Amygdala (tissue), 56 donors: ENCODE results near the gene SRGAP1.
"Not testable (repeated sequence)": the region's sequence is repeated elsewhere in the genome, so short reads cannot be mapped to it uniquely, and the experiment has no call there.

Experiments used
- DNase-seq, 56 donors: peaks; one replicate each; lab custom pipeline; 2025; lab: John Stamatoyannopoulos, UW

The SRGAP1 gene

DNA sequence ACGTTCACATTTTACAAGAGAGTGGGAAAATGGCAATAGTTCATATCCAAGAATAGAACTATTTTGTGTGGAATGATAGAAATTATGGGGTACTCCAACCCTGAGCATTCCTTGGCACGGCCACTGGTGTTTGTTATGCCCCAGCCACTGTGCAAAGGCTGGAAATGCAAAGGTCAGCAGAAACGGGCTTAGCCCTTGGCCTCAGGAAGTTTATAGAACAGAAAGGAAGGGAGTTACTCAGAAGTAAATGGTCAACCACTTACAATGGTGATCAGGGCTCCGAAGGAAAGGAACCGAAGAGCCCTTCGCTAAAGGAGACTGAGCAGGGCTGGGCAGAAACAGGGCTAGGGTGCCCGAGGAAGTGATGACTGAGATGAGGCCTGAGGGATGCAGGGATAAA is 332.5 kb downstream of the SRGAP1 start:
- DNase-seq: no peak

DNA sequence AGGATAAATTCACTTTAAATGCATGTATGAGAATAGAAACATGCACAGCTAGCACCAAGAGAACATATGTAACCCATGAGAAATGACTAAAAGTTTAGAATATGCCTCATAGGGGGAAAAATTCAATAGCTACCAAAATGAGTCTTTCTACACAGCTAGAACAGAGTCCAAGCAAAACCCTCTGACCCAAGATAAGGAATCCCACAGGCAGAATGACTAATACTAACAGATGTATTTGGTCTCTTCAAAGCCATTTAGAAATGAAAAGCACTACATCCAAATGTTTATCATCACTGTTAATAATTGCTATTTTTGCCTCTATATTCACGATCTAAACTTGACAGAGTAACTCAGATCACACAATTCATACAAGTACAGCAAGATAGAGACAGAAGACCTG is 333.6 kb downstream of the SRGAP1 start:
- DNase-seq: no peak

DNA sequence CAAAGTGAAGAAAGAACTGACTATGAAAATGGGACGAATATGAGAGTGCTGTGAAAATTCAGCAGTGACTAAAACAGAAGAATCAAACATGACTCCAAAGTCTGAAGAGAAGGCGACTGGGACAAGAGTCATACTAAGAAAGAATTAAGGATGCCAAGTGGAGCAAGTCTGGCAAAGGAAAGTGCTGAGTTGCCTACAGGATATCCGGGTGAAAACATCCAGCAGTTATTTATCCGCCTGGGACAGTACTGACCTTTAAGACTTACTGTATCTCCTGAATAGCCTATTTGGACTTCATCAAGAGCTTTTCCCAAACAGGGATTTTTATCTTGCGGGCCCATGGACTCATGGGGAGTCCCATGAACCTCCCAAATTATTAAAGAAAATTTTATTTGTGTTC is 336.5 kb downstream of the SRGAP1 start:
- no peak for DNase-seq

DNA sequence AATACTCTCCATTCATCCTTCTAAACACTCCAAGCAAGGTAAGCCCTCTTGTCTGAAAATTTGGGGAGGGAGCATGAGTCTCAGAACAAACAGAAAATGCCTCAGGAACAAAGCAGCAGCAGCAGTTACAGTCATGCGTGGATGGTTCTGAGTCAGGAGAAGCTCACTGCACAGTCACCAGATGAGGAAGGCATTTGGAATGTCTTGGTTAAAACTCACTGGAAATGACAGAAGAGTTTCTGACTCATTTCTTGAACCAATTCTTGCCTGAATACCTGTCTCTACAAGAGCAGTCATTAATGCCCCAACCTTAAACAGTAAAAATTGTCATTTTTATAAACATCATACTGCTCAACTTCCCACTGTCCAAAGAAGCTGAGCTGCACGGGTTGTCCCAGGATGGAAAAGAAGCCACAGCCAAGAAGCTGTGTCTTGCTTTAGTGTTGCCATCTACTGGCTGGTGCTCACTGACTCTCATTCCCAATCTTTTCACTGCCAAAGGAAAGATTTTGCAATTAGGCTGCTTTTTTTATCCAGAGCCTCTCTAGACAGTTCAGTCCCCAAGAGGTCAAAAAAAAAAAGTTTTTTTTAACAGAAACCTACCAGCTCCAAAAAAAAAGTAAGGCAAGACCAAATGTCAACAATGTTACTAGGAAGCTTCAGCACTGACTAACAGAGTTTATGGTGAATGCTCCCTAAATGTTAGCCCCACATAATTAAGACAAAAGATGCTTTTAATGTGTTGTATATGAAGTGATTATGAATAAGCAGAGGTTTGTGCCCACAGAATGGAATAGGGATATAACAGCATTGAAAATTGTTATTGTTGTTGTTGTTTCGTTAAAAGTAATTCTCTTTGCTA is 337.2 kb downstream of the SRGAP1 start:
- DNase-seq: peak in 44 of 56 donors; percentile 1 to 74 (median 22)

DNA sequence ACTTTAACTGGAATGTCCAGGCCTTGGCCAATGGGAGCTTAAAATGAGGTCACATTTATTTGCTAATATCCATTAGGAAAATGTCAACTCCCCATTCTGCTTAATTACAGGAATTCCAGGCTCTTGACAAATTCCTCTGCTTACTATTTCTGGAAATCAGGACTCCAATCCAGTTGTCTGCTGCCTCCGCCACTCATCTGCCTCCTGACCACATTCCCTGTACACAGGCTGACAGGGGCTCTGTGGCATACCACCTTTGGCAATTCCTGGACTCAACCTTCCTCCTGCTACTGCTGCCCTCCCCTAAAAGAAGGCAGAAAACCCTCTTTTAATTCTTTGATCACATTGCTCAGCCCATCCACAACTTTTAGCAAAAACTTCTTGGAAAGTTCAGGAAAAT is 339.7 kb downstream of the SRGAP1 start:
- no peak for DNase-seq

DNA sequence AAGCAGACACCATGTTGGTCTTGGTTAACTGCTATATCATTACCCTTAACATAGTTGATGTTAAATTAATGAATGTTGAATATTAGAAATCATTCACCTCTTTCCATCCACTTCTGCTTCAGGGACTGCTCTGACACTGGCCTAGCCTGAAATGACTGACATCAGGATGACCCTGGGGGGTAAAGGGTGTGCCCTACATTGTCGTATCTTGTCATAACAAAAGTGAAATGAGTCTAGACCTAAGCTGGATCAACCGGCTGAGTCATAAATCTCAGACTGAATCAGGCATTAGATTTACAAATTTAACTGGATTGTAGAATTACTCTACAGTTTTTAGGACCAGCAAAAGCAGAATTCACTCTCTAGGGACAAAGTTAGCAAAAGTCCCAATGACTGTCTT is 342.3 kb downstream of the SRGAP1 start:
- DNase-seq: no peak

DNA sequence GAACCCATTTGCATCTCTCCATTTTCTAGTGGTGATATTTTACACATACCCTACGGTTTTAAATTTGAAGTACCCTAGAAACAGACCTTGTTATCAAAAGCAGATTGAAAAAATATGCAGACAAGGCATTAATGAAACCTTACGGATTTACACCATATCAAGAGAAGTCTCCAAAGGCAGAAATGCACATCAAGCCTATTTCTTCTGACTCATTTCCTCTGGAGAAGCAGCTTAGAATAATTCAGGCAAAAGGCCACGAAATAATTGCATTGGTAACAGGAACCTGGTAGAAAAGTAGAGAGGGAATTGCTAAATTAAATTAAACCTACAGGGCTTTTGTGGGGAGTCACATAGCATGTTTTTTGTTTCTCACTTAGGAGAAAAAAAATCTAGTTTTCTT is 342.9 kb downstream of the SRGAP1 start:
- no peak for DNase-seq

DNA sequence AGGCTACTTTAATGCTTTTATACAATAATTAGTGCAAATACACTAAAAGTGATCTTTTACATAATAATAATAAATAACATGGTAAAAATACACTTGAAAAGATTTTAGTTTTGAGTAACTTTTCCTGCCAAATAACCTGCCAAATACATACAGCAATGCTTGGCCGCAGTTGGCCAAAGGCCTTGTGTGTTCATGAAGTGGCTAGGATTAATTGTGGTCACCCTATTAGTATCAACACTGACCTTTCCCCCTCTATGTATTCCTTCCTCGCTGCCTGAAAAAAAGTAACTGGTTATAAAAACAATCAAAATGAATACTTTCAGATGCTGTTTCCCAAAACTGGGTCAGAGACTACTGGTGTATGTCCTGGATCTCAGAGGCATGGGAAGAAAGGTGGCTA is 343.3 kb downstream of the SRGAP1 start:
- DNase-seq: no peak

DNA sequence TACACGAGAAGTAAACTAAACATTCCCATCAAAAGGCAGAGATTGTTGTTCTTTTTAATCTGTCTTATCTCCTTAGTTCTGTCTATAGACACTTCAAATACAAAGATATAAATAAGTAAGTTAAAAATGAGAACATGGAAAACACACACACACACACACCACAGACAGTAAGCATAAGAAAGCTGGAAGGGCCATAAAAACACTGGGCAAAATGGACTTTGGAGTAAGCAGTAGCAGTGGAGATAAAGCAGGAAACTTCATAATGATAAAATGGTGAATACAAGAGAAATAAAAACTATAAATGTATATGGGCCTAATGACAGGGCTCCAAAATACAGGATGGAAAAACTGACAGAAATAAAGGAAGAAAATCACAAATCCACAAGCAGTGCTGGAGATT is 345.0 kb downstream of the SRGAP1 start:
- no peak for DNase-seq

DNA sequence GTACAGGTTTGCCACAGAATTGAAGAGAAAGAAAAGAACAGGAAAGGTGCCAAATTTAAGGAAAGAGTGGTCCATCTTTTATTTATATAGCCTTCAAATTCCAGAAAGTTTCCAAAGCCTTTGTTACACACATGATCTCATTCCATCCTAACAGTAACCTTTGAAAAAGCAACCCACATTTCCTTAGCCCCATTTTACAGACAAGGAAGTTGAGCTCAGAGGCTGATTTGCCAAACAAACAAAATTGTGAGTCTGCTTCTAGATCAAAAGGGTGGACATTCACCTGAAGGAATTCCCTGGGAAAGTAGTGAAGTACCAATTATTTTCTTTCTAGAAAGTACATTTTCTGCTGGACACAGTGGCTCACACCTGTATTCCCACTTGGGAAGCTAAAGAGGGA is 345.6 kb downstream of the SRGAP1 start:
- DNase-seq: no peak

DNA sequence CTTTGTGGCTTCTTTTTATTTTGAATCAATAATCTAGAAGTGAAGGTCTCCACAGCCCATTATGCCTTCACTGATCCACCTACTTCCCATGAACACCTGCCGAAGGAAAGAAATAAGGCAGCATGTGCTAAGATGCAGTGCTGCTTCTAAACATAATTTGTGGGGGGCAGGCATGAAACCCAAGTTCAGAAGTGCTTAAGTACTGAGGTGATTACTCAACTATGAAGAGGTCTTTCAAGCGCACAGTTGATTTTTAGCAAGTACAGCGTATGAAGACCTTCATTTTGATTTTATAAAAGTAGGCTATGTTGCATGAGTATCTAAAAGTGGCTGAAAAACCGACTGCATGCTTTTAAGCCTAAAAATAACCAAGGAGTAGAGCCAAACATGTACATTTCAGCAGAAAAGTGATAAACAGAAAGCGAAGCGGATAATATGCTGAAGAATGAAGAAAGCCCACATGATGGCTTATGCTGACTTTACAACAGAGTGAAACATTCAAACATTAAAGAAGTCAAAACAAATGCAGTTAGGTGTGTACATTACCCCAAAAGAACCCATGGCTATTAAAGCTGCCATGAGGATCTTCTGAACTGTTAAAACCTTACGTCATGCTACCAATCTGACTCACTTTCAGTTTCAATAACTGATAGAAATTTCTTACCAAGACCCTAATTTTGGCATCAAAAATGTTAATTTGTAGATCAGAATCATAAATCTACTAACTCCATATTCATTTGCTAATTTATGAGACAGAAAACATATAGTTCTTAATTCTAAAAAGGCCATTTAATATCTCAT is 348.3 kb downstream of the SRGAP1 start:
- no peak for DNase-seq

DNA sequence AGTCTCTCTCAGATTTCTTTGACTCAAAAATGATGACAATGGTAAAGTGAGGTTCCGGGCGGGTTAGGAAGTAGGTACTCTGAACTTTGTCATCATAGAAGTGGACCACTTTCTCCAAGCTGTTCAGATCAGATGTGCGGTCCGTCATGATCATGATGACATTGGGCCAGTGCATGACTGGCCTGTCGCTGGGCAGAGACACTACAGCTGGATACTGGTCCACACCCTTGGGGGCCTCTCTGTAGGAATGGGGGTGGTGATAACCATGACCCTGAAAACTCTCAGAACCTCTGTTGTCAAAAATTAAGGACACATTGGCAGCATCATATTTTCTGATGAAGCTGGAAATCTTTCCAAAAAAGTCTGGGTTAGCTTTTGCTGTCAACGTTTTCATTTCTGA is 349.4 kb downstream of the SRGAP1 start:
- no peak for DNase-seq

DNA sequence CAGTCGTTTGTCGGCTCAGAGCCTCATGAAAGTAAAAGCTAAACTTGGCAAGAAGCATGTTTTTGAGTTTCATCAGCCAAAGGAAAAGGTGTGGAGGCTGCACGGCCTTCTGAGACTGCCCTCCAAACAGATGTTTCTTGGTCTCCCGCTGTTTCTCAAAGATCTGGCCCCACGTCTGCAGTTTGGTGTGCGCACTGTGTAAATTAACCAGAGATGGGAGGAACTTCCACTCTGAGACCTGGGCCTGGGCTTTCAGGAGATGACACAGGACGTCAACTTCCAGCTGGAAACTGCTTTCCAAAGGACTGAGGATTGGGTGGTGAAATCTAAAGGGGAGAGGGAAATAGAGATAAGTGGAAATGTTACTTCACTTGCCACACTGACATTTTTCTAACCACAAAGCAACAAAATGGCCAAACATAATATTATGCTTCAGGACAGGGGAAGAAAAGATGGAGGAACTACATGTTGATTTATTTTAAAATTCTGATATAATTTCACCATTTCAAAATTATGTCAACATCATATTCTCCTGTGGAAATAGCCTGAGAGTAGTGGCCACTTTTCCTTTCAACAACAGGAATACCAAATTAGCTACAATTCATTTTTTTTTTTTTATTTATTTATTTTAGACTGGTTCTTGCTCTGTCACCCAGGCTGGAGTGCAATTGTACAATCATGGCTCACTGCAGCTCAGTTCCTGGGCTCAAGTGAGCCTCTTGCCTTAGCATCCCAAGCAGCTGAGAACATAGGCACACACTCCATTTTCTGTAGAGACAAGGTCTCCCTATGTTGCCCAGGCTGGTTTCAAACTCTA is 350.0 kb downstream of the SRGAP1 start:
- DNase-seq: no peak

DNA sequence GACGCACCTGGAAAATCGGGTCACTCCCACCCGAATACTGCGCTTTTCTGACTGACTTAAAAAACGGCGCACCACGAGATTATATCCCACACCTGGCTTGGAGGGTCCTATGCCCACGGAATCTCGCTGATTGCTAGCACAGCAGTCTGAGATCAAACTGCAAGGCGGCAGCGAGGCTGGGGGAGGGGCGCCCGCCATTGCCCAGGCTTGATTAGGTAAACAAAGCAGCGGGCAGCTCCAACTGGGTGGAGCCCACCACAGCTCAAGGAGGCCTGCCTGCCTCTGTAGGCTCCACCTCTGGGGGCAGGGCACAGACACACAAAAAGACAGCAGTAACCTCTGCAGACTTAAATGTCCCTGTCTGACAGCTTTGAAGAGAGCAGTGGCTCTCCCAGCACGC is 351.3 kb downstream of the SRGAP1 start:
- DNase-seq: not testable (repeated sequence)

DNA sequence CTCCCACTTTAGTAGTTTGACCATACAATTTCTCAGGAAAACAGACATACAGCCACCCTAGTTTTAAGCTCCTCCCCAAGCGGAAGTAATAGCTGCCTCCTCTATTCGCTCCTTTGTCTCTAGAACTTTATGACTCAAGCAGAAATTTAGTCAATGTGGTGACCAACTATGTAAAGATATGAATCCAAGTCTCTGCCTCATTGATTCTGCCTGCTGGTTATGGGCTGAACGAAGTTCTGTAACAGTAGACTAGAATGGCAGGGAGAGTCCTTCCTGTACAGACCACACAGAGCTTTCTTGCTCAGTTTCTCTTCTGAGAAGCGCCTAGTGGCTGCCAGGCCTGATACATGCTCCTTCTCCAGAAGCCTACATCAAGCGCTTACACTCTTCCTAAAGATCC is 358.5 kb downstream of the SRGAP1 start:
- DNase-seq: no peak

DNA sequence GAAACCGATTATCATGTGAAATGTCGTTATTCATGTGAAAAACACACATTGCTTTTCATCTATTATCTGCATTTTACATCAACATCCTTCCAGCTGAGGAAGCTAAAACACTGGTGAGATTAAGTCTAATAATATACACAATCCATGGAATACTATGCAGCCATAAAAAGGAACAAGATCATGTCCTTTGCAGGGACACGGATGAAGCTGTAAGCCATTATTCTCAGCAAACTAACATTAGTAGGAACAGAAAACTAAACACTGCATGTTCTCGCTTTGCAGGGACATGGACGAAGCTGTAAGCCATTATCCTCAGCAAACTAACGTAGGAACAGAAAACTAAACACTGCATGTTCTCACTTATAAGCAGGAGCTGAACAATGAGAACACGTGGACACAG is 359.3 kb downstream of the SRGAP1 start:
- DNase-seq: no peak

DNA sequence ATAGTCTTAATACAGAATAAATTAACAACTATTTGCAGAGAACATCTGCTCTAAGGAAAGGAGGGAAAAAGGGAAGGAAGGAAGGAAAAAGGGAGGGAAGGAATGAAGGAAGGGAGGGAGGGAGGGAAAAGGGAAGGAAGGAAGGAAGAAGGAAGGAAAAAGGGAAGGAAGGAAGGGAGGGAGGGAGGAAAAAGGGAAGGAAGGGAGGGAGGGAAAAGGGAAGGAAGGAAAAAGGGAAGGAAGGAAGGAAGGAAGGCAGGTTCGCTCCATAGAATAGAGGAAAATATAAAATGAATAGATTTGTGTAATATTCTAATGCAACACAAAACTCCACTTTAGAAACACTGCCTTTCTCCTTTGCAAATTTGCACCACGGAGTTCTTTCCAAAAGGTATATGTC is 361.0 kb downstream of the SRGAP1 start:
- no peak for DNase-seq

DNA sequence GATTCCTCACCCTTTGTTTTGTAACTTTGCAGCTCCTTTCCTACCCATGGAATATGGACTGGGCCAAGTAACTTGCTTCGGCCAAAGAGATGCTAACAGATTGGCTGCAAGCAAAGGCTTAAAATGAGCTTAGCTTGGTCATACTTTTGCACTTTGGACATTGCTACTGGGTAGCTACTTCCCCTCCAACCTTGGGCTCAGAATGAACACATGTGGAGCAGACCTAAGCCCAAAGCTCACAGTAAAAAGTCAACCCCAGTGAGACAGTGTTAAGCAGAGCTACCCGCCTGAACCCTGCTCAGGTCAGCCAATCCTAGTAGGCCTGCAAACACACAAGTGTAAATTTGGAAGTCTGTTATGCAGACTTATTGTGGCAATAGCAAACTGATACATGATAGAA is 363.0 kb downstream of the SRGAP1 start:
- DNase-seq: no peak
